Mucosa of stomach (tissue), 1 donor: ENCODE data around the gene NXT1.

Experiments used
- H3K27me3 ChIP-seq: one replicate; pipeline ENCODE4 v1.7.0; 2013; ENCODE audit warnings: mild to moderate bottlenecking, low read length; ENCODE audit not compliant: control insufficient read depth, insufficient read depth
- H3K36me3 ChIP-seq: one replicate; pipeline ENCODE4 v1.7.0; 2013; ENCODE audit warnings: low read length; ENCODE audit not compliant: control insufficient read depth, insufficient read depth
- H3K4me1 ChIP-seq: one replicate; pipeline ENCODE4 v1.7.0; 2013; ENCODE audit warnings: mild to moderate bottlenecking, low read length; ENCODE audit not compliant: control insufficient read depth, insufficient read depth
- H3K4me3 ChIP-seq: one replicate; pipeline ENCODE4 v1.7.0; 2013; ENCODE audit warnings: low read length
- H3K9ac ChIP-seq: one replicate; pipeline ENCODE4 v1.7.0; 2013; ENCODE audit warnings: mild to moderate bottlenecking, low read length, moderate library complexity
- H3K9me3 ChIP-seq: one replicate; pipeline ENCODE4 v1.7.0; 2013; ENCODE audit warnings: mild to moderate bottlenecking, low read length, moderate library complexity; ENCODE audit not compliant: control insufficient read depth
- donor health status: Pancreatic carcinoma.

The NXT1 gene

GRCh38 chr20:23381876-23382275 lies 31.3 kb downstream of the NXT1 start:
- Histone ChIP-seq H3K9me3 (no peaks in the 10 kb centered on the region), H3K27me3 (no peaks in the 10 kb centered on the region), H3K4me3 (no peak overlapping the region), H3K9ac (no peak overlapping the region), H3K36me3 (no peaks in the 10 kb centered on the region), H3K4me1 (no peaks in the 10 kb centered on the region)

- no peak overlapping the region for H3K4me3 ChIP-seq
- no peaks in the 10 kb centered on the region for H3K27me3 ChIP-seq
- no peaks in the 10 kb centered on the region for H3K36me3 ChIP-seq
- H3K9me3 ChIP-seq, result no peaks in the 10 kb centered on the region
- H3K4me1 ChIP-seq, result no peaks in the 10 kb centered on the region
- no peak overlapping the region for H3K9ac ChIP-seq
Measured at GRCh38 chr20:23386304-23387117, 35.9 kb downstream of the NXT1 start.

- Histone ChIP-seq H3K4me3 (no peak overlapping the region), H3K27me3 (no peaks in the 10 kb centered on the region), H3K36me3 (no peaks in the 10 kb centered on the region), H3K4me1 (no peaks in the 10 kb centered on the region), H3K9ac (no peak overlapping the region), H3K9me3 (no peaks in the 10 kb centered on the region)
Measured at GRCh38 chr20:23387118-23387443, 36.5 kb downstream of the NXT1 start.

- no peak overlapping the region for H3K9ac ChIP-seq
- no peaks in the 10 kb centered on the region for H3K4me1 ChIP-seq
- H3K9me3 ChIP-seq, result no peaks in the 10 kb centered on the region
- no peak overlapping the region for H3K4me3 ChIP-seq
- no peaks in the 10 kb centered on the region for H3K27me3 ChIP-seq
- H3K36me3 ChIP-seq, result peaks cover 8% of the 10 kb centered on the region
Measured at GRCh38 chr20:23390091-23390774, 39.6 kb downstream of the NXT1 start.

GRCh38 chr20:23391707-23392310 lies 41.2 kb downstream of the NXT1 start:
- Histone ChIP-seq H3K9ac (no peak overlapping the region), H3K36me3 (peaks cover 8% of the 10 kb centered on the region), H3K4me1 (no peaks in the 10 kb centered on the region)

GRCh38 chr20:23393996-23394775 lies 43.6 kb downstream of the NXT1 start:
- Histone ChIP-seq H3K9ac (no peak overlapping the region), H3K27me3 (no peaks in the 10 kb centered on the region), H3K4me3 (no peak overlapping the region), H3K36me3 (peaks cover 8% of the 10 kb centered on the region), H3K9me3 (no peaks in the 10 kb centered on the region), H3K4me1 (no peaks in the 10 kb centered on the region)

More at GRCh38 chr20:23391707-23392310, 41.2 kb downstream of the NXT1 start:
- H3K9me3 ChIP-seq, result no peaks in the 10 kb centered on the region
- H3K27me3 ChIP-seq, result no peaks in the 10 kb centered on the region
- H3K4me3 ChIP-seq, result no peak overlapping the region

- no peaks in the 10 kb centered on the region for H3K4me1 ChIP-seq
- no peaks in the 10 kb centered on the region for H3K27me3 ChIP-seq
- H3K9ac ChIP-seq, result no peak overlapping the region
- H3K4me3 ChIP-seq, result no peak overlapping the region
- no peaks in the 10 kb centered on the region for H3K9me3 ChIP-seq
- H3K36me3 ChIP-seq, result peaks cover 8% of the 10 kb centered on the region
Measured at GRCh38 chr20:23396950-23397627, 46.5 kb downstream of the NXT1 start.

GRCh38 chr20:23397961-23398360 lies 47.4 kb downstream of the NXT1 start:
- Histone ChIP-seq H3K4me1 (no peaks in the 10 kb centered on the region), H3K4me3 (no peak overlapping the region), H3K9me3 (no peaks in the 10 kb centered on the region), H3K27me3 (no peaks in the 10 kb centered on the region), H3K9ac (no peak overlapping the region), H3K36me3 (peaks cover 8% of the 10 kb centered on the region)

GRCh38 chr20:23399568-23400241 lies 49.1 kb downstream of the NXT1 start:
- Histone ChIP-seq H3K9ac (no peak overlapping the region), H3K4me3 (no peak overlapping the region), H3K36me3 (peaks cover 4% of the 10 kb centered on the region), H3K9me3 (no peaks in the 10 kb centered on the region), H3K27me3 (no peaks in the 10 kb centered on the region), H3K4me1 (peaks cover 7% of the 10 kb centered on the region)

GRCh38 chr20:23401051-23401450 lies 50.5 kb downstream of the NXT1 start:
- Histone ChIP-seq H3K36me3 (no peaks in the 10 kb centered on the region), H3K9me3 (no peaks in the 10 kb centered on the region), H3K27me3 (no peaks in the 10 kb centered on the region), H3K4me3 (no peak overlapping the region), H3K4me1 (peaks cover 7% of the 10 kb centered on the region), H3K9ac (no peak overlapping the region)

GRCh38 chr20:23403751-23404150 lies 53.2 kb downstream of the NXT1 start:
- H3K9ac ChIP-seq, result no peak overlapping the region
- H3K36me3 ChIP-seq, result no peaks in the 10 kb centered on the region
- H3K4me1 ChIP-seq, result peaks cover 7% of the 10 kb centered on the region
- H3K27me3 ChIP-seq, result no peaks in the 10 kb centered on the region
- no peaks in the 10 kb centered on the region for H3K9me3 ChIP-seq
- no peak overlapping the region for H3K4me3 ChIP-seq
